Kidney glomerular epithelial cell (primary cell): Measurements from ENCODE around the gene MAP4K3.

Source experiments
- DNase-seq: peaks from one replicate; lab custom pipeline; 2025; lab: John Stamatoyannopoulos, UW

MAP4K3 gene

DNA sequence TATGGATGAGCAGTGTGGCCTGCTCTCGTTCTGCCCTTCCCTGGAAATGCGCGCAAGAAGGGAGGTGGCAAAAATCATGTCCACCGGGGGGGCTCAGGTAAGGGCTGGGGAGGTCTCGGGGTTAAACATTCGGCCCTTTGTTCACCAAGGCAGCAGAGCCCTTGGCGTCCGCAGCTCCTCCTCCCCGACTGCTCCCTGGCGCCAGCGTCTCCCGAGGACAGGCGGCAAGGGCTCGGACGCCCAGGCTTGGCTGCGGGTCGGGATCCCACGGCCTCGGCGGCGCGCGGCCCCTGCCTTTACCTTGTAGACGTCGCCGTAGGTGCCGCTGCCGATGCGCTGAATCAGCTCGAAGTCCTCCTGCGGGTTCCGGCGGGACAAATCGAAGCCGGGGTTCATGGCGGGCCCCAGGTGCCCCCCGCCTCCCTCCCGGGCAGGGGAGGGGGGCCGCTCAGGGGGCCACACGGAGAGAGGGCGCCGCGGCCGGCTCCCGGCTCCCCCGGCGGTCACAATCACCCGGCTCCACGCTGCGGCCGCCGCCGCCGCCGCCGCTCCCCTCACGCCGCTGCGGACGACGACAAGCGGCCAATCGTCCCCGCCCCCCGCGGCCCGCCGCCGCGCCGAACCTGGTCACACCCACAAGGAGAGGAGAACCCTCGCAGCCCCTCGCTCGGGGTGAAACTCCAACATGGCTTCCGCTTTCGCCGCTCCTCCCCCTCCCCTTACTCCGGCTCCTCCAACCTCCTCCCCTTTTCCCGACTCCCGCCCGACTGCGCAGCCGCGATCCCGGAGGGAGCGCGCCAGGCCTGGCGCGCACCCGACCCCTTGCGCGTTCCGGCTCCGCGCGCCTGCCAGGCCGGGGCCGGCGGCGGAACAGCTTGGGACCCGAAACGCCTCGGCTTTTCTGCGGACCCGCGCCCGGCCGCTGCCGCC, at the start of gene MAP4K3:
TSS of gene MAP4K3 (minus strand) at position 694 of the 930 bp plus-strand sequence. CDS start at position 396, 298 bp downstream.
- peak; percentile 89 for DNase-seq

DNA sequence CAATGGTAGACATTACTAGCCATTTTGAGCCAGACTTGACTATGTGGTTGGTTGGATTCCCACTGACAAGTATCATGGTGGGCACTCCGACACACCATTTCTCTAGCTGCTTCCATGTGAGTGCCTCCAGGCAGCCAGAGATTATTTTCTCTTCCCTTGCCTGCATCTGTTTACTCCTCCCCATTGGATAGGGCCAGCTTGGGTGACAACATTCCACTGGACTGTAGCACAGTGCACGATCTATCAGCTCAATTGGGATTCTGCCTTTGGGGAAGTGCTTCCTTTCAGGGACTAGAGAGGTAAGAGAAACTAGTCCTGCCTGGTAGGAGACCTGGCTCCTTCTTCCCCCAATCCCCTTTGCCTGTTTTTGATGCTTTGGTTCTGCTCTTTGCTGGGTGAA, 49.0 kb upstream of the MAP4K3 start:
- DNase-seq: no peak

DNA sequence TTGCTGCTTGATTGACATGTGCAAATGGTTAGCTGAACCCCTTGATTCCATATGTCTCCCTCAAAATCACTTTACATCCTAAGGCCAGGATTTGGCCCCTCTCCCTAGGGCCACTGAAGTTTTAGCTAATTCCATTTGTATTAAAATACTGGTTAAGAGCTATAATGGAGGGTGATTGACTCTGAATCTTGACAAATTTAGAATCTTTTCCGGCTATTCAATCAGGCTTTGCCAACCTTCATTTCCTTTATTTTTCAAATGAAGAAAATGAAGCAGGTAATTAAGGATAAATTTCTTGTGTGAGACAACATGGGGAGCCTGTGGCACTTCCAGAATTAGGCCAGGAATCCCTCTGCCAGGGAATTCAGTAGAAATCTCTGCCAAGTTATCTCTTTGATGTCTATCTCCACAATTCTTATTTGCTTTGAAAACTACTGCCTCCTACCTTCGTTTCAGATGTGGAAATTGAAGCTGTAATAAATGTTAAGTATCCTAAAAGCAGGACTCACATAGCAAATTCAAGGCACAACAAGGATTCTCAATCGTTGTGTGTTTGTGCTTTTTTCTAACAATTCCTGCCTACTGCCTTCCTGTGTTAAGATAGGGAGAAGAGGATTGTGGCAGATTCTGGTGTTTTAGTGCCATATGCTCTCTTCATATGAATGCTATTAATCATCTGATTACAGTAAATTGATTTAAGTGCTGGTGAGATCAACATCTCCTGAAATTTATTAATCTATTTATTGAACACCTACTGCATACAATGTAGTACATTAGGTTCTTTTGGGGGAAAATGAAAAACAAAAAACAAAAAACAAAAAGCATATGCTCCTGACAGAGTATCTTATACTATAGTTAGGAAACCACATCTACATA, 47.8 kb upstream of the MAP4K3 start:
- no peak for DNase-seq

DNA sequence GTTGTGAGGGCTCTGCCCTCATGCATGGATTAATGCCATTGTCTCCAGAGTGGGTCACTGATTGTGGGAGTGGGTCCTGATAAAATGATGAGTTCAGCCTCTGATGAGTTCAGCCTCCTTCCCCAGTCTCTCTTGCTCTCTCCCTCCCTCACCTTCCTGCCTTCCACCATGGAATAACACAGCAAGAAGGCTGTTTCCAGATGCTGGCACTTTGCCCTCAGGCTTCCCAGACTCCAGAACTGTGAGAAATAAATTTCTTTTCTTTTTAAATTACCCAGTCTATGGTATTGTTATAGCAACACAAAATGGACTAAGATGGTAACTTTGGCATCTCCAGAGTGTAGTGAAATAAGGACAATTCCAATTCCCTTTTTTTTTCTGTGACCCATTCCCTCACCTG, 47.1 kb upstream of the MAP4K3 start:
- DNase-seq: no peak

DNA sequence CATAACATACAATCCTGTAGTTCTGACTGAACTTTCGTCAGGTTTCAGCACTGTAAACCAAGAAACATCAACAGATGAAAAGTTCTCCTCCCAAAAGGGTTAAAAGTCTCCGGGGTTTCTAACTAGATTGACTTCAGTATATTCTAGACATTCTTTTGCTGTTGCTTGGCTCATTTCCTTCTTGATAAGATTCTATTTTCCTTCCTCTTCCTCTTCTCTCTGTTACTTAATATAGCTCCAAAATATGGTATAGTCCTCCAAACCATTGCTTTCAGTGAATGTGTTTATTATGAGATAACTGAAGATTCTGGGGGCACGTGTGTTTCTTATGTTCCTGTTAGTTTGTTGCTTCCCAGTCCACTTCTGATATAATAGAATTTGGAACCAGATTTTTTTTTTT, 46.4 kb upstream of the MAP4K3 start:
- DNase-seq: no peak

DNA sequence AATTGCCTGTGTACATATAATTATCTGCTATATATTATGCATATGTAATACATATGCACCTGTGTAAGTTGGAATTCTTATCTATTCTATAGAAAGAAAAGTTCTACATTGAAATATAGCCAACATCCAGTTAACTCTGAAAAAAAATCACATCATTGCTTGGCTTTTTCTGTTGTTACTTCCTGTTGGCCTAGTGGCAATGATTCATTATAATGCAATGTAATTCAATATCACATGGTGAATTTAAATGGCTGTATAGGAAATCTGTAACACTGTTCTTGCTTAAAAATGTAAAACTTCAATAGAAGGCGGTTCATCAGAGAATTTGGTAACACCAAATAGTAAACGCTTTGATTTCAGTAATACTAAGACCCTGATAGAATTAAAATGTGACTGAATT, 44.5 kb upstream of the MAP4K3 start:
- peak; percentile 78 for DNase-seq

DNA sequence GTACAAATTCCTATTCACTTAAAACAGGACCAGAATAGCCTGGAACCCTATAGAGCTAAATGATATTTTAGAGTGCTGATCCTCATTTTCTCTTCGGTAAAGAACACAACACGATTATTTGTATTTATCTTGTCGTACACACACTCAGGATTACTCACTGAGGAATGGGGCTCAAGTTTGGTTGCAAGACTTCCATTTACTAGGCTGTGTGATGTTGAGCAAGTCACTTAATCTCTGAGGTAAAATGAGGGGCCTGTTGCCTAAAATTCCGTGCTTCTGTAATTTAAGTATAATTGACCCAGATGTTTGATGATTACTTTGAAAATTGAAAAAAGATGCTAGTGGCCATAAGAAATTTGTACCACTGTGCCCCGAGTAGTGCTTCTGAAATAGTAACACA, 42.6 kb upstream of the MAP4K3 start:
- no peak for DNase-seq

DNA sequence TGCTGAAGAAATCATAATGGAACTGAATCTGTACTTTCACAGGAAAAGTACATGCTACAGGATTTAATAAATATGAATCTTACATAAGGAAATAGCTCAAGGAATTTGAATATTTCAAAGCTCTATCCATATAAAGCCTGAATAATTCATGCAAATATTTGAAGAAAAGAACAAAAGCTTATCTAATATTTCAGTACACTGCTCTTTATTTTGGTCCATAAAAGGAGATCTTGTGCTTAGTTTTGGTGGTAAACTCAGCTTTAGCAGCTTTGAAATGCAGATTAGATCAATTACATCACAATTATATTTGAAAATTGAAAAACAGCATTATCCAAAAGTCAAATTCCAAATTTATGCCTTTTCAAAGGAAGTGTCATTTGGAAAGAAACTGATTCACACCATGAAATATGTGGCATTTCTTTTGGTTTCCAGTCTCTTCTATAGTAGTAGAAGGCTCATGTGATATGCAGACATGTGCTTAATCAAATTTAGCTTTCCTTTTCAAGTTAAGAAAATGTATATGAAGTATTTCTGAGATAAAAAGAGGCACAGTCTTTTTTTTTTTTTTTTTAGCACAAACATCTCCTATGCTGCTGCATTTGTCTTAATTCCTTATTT, 42.1 kb upstream of the MAP4K3 start:
- DNase-seq: no peak

DNA sequence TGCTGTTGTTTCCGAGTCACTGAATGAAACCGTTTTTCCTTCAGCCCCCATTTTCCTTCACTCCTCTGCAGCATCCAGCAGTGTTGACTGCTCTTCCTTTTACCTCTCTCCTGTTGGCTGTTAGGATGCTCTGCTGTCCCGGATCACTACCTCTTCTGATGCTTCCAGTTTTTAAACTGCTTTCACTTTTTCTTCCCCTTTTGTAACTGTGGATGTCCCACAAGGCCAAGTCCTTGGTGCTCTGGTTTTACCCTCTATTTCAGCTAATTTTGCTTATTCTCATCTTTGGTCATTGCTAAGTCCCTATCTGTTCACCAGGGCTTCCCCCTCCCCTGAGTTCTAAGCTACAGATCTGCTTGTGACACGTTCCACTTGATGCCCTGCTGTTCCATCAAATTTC, 39.4 kb upstream of the MAP4K3 start:
- DNase-seq: no peak

DNA sequence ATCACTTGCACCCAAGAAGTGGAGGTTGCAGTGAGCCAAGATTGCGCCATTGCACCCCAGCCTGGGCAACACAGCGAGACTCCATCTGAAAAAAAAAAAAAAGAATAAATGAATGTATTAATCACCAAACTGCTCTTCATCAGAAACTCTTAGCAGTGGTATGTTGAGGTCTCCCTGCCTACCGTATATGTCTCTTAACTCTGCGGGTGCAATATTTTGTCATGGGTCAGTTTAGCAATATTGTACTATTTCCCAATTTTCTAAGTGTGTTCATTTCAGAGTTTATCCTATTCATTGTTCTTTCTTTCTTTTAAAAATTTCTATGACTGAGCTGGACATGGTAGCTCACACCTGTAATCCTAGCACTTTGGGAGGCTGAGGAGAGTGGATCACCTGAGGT, 37.9 kb upstream of the MAP4K3 start:
- no peak for DNase-seq

DNA sequence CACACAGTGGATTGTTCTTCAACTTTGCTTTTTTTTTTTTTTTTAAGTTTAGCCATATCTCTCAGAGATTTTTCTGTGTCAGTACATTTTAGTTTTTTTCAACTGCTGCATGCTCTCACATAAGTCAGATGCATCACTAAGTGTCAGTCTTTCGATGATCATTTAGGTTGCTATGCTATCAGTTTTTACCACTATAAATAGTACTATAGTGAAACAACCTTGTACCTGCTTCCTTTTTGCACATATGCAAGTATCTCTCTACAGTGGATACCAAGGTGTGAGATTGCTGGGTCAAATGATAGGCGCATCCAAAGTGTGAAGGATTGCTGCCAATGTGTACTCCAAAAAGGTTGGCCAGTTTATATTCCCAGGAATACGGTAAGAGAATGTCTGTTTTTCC, 33.5 kb upstream of the MAP4K3 start:
- DNase-seq: no peak

DNA sequence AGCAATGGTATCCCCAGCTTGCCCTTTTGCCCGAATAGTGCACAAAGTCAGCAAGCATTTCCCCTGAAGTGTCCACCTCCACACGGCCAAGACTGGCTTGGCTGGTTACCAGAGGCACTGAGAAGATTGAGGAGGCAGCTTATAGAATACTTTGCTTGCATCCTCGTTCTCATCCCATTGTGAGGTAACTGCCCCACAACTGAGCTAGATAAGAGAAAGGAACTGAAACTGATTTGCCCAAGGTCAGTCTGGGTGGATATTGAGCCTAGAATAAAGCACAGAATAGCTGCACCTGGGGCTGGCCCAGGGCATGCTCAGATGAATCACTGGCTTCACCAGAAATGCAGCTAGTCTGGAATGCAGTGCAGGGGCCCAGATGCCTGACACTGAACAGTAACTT, 32.7 kb upstream of the MAP4K3 start:
- peak; percentile 40 for DNase-seq

DNA sequence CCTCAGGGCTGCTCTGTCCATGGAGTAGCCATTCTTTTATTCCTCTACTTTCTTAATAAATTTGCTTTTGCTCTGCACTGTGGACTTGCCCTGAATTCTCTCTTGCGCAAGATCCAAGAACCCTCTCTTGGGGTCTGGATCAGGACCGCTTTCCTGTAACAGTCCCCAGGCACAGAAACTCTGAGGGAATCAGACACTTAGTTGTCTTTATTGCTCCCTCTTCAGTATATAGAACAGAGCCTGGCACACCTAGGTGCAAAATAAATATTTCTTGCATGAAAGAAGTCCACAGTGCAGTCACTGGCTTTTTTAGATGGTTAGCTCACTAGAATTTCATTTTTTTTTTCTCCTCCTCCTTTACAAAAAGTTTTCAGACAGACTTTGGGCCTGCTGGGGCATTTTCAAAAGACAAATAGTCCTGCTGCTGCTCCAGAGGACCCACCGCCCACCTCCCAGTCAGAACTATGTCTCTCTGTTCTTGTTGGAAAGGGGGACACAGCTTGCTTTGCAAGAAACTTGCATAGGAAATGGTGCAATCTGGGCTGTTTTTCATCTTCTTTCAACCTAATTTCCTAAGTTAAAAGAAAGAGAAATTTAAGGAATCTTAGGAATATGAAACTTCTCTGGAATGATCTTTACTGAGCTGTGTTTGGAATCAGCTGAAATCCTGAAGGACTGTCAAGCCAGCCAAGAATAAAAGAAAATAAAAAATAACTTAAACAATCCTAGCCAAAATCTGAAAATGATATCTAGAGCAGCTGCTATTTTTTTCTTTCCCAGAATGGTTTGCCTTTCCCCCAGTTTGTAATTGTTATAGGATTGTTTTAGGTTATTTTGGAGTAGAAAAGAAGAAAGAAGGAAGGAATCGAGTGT, 31.7 kb upstream of the MAP4K3 start:
- DNase-seq: no peak

DNA sequence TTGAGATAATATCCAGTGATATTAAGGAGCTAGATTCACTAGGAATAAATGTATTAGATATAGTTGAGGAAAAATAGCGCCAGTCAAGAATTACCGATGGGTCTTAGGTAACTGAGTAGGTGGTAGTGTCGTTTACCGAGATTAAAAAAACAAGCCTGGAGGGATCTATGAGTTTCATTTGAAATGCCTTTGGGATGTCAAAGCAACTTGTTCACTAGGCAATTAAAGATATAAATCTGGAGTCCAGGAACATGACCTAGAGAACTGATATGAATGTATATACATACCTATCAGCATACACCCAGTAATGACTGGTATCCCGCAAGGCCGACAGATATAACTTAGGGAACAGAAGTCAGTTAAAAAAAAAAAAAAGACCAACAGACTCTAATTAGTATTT, 29.2 kb upstream of the MAP4K3 start:
- no peak for DNase-seq

DNA sequence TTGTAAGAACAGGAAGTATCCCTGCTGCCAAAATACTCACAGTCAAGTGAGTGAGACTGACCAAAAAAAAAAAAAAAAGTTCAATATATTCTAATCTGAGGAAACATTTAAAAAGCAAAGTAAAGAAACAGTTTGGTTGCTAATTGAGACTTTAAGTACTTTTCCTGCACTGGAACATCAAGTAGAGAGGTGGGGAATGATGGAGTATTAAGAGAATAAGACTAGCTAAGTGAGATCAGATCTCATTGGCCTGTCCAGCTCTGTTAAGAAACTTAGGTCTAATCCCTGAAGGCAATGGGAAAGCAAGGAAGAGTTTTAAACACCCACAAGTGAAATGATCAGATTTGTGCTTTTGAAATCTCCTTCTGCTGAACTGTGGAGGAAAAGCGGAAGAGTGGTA, 27.8 kb upstream of the MAP4K3 start:
- no peak for DNase-seq

DNA sequence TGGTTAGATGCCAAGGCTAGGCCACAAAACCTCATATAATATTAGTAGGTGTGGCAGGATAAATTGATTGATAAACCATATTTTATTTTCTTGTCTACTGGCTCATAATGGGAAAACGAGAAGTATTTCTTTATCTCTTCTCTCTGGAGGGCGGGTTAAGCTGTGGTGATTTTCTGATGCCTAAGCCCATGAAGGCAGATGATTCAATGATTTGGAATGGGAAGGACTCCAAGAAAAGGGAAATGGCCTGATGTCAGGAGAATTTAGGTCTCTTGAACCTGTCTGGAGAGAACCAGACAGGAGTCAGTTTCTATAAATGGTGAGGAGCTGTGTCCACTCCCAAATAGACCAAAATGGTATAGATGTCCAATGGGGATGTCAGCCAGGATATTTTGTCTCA, 18.7 kb upstream of the MAP4K3 start:
- no peak for DNase-seq

DNA sequence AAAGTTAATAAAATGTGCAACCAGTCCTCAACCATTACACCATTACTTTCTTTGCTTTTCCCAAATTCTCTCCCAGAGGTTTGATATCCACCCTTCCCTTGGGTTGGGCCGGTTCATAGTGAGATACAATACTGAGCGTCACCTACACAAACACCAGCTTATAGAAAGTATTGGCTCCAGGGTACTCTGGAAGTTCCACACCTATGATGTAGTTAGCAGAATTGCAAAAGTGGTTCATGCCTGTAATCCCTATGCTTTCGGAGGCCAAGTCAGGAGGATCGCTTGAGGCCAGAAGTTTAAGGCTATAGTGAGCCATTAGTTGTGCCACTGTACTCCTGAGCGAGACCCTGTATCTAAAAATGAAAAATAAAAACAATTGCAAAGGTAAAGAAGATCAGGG, 15.3 kb upstream of the MAP4K3 start:
- DNase-seq: no peak

DNA sequence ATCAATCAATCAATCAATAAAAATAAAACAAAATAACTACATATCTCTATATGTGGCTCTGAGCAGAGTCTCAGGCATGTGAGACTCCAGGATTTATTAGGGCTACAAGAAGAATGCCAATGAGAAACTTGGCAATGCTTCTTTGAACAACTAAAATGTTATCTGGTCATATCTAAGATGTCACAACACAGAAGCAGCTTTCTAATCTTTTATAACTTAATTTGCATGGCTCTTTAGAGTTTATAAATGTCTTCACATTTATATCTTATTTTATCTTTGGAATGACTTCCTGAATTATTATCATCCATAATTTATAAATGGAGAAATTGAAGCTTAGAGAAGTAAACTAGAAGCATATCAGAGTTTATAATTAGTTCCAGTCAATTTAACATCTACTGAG, 14.9 kb upstream of the MAP4K3 start:
- DNase-seq: no peak

DNA sequence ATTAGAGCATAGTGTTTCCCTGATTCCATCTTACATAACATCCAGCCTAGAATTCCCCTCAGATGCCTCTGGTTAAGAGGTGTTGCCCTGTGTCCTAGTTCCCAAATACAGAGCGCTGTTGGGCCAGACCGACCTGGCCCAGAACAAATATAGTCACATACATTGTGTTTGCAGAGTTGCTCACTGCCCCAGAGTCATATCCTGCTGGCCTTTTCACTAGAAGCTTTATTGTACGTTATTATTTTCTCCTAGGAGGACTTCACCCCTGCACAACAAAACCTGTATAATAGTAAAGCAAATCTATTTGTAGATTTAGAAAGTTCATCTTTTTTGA, 11.1 kb upstream of the MAP4K3 start:
- DNase-seq: no peak

DNA sequence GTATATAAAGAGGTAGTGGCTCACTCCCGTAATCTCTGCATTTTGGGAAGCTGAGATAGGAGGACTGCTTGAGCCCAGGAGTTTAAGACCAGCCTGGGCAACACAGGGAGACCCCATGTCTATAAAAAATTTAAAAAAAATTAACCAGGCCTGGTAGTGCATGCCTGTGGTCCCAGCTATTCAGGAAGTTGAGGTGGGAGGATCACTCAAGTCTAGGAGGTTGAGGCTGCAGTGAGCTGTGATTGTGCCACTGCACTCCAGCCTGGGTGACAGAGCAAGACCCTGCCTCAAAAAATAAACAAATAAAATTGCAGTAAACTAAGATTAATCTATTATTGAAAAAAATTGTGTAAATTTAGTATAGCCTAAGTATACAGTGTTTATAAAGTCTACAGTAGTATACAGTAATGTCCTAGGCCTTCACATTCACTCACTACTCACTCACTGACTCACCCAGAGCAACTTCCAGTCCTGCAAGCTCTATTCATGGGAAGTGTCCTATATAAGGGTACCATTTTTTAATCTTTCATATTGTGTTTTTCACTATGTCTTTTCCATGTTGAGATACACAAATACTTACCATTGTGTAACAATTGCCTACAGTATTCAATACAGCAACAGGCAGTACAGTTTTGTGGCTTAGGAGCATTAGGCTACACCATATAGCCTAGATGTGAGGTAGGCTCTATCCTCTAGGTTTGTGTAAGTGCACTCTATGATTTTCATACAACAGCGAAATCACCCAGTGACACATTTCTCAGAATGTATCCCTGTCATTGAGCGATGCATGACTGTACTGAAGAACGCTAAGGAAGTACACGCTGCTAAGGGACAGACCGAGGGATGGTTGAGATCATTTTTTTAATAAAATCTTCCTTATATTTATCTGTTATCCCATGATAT, 10.4 kb upstream of the MAP4K3 start:
- no peak for DNase-seq

DNA sequence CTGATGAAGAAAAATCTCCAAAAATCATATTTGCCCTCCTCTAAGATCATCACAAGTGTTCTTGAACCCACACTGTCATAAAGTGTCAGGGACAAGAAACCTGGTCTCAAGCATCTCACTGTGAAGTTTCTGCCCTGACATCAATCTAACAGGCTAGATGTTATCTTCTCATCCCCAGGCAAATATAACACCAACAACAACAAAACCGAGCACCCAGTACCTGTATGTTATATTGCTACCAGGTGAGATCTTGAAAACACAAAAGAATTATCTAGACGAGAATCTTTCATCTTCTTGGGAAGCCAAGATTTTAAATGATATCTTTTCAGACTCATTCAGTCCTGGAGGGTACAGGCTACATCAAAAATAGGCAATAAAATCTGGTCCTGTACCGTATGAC, 8.8 kb upstream of the MAP4K3 start:
- no peak for DNase-seq
